Keratinocyte (primary cell): ENCODE results near the gene GGCX. TPM values are rescaled to one million over a fixed set of nuclear protein-coding genes. Genes with fewer than 3 reads are reported as not detected.

Source experiments
- DNase-seq: peaks from one replicate; pipeline ENCODE4 v3.0.0-alpha.2; 2011; ENCODE audit warnings: low read depth, missing footprints, low spot score
- FAIRE-seq: peaks from 2 replicates; lab custom pipeline; 2011; peaks lifted over from hg19 to GRCh38; lab: Jason Lieb, UNC
- H2AFZ ChIP-seq: 2 replicates; pipeline ENCODE4 v1.6.0; 2012; ENCODE audit warnings: low read length, control low read depth, inconsistent platforms; ENCODE audit not compliant: control insufficient read depth
- H3K27ac ChIP-seq: 2 replicates; pipeline ENCODE4 v1.5.1; 2011; ENCODE audit warnings: low read length; ENCODE audit not compliant: control insufficient read depth, insufficient read depth
- H3K27me3 ChIP-seq: 3 replicates; pipeline ENCODE4 v1.6.0; 2011; ENCODE audit warnings: low read length; ENCODE audit not compliant: control insufficient read depth, insufficient read depth; ENCODE audit errors: extremely low read depth
- H3K36me3 ChIP-seq, 2 experiments: 2 replicates in 1 of 2; 3 replicates in 1 of 2; pipeline ENCODE4 v1.5.1; 2011; ENCODE audit warnings: low read length in 2 of 2, mild to moderate bottlenecking in 1 of 2; ENCODE audit not compliant: control insufficient read depth in 2 of 2, insufficient read depth in 2 of 2; ENCODE audit errors: extremely low read depth in 1 of 2
- H3K4me1 ChIP-seq: 3 replicates; pipeline ENCODE4 v1.5.1; 2011; ENCODE audit warnings: low read length; ENCODE audit not compliant: control insufficient read depth, insufficient read depth; ENCODE audit errors: extremely low read depth
- H3K4me2 ChIP-seq: 3 replicates; pipeline ENCODE4 v1.6.0; 2011; ENCODE audit warnings: low read depth, low read length; ENCODE audit not compliant: control insufficient read depth, insufficient read depth; ENCODE audit errors: extremely low read depth
- H3K4me3 ChIP-seq, 3 experiments: fragments of 200-600 bp in 1 of 3; sonication (generic) in 1 of 3; 2 replicates in 2 of 3; 3 replicates in 1 of 3; pipeline ENCODE4 v1.5.1; 2011 to 2016; ENCODE audit warnings: low read length in 3 of 3, mild to moderate bottlenecking in 3 of 3, control low read depth in 2 of 3, inconsistent platforms in 1 of 3, low read depth in 1 of 3, mixed read lengths in 1 of 3, mixed run types in 1 of 3, moderate library complexity in 1 of 3; ENCODE audit not compliant: control insufficient read depth in 2 of 3, insufficient read depth in 2 of 3; ENCODE audit errors: extremely low read depth in 1 of 3
- H3K79me2 ChIP-seq: 2 replicates; pipeline ENCODE4 v1.6.0; 2012; ENCODE audit warnings: low read length; ENCODE audit not compliant: control insufficient read depth, insufficient read depth
- H3K9ac ChIP-seq: 3 replicates; pipeline ENCODE4 v1.6.0; 2011; ENCODE audit warnings: low read length; ENCODE audit not compliant: control insufficient read depth, insufficient read depth; ENCODE audit errors: extremely low read depth
- H3K9me1 ChIP-seq: 3 replicates; pipeline ENCODE4 v1.6.0; 2011; ENCODE audit warnings: low read length; ENCODE audit not compliant: control insufficient read depth, insufficient read depth; ENCODE audit errors: extremely low read depth
- H3K9me3 ChIP-seq: 2 replicates; pipeline ENCODE4 v1.5.1; 2012; ENCODE audit warnings: low read depth, low read length; ENCODE audit not compliant: control insufficient read depth
- H4K20me1 ChIP-seq: 3 replicates; pipeline ENCODE4 v1.6.0; 2011; ENCODE audit warnings: low read length; ENCODE audit not compliant: control insufficient read depth, insufficient read depth; ENCODE audit errors: extremely low read depth
- EZH2 ChIP-seq: IDR thresholded peaks from one replicate; pipeline ENCODE4 v1.6.1; 2012; ENCODE audit warnings: inconsistent platforms, mild to moderate bottlenecking, low read length, moderate library complexity
- dilution Hi-C: fragments of 300-500 bp; cut with MboI; formaldehyde crosslinking; loops from one replicate; pipeline ENCODE4 v1.7.0; 2020; ENCODE audit warnings: low sequenced_read_pairs; ENCODE audit not compliant: extremely low pct_ligation_motif_present
- polyA plus RNA-seq, 5 experiments: library from polyadenylated mRNA; depleted of rRNA in 3 of 5; stranded (reverse) in 3 of 5; stranded (forward) in 1 of 5; unstranded in 1 of 5; fragments of >200 nt; gene quantifications; 1 replicate in 1 of 5; 2 replicates in 3 of 5; 3 replicates in 1 of 5; pipeline versions ENCODE4 v1.2.1 to v1.2.3, GENCODE V29; 2011 to 2012; ENCODE audit warnings: missing spikeins in 2 of 5, low read depth in 1 of 5, low replicate concordance in 1 of 5
- TF ChIP-seq, protein P1 (sequence below), 3 experiments: IDR thresholded peaks in 1 of 3; conservative IDR thresholded peaks in 1 of 3; optimal IDR thresholded peaks in 1 of 3; 2 replicates in 2 of 3; 3 replicates in 1 of 3; pipeline versions ENCODE3 to v1.5.1; 2011; ENCODE audit warnings: low read length in 3 of 3, mild to moderate bottlenecking in 3 of 3, moderate library complexity in 2 of 3, control low read depth in 1 of 3, inconsistent platforms in 1 of 3; ENCODE audit not compliant: insufficient read depth in 2 of 3; ENCODE audit errors: extremely low read depth in 1 of 3

Gene GGCX
- polyA plus RNA-seq, 1 donor (not counting 4 experiments of a cell fraction or from before 2014, with no cell fraction given) = 34.3 TPM

DNA sequence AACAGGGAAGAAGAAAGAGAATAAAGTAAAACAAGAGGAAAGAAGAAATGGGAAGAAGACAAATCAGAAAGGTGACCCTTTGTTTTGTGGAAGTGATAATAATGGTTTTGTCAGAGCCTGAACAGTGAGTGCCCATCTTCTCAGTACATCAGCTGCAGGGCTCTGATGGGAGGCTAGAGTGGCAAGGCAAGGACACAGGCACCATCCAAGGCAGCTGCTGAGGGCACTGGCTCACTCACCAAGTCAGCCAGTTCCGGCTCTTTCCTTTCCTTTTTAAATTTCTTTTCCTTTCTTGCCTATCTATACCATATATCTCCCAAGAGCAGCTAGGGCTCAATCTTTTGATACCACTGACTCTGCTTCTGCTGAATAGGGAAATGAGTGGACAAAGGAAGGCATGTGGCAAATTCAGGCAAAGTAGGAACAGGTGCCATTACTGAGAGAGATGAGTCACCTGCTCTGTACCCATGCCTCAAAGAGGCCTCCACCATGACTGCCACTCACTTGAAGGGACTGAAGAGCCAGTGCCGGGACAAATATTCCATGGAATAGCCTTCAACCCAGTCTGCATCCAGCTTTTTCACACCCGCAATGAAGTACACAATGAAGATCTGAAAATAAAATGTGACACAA is 6.2 kb downstream of the GGCX start:
- dilution Hi-C loops = no loop called here
- no peak overlapping the region for H3K4me2 ChIP-seq
- H3K9ac ChIP-seq = no peak overlapping the region
- H3K27ac ChIP-seq = no peak overlapping the region
- H3K79me2 ChIP-seq = peaks cover 11% of the 10 kb centered on the region
- no peak overlapping the region for H3K4me3 ChIP-seq
- FAIRE-seq (no peak), DNase-seq (no peak)
- H3K4me1 ChIP-seq = no peaks in the 10 kb centered on the region
- H3K27me3 ChIP-seq = no peaks in the 10 kb centered on the region
- H3K9me3 ChIP-seq = no peaks in the 10 kb centered on the region
- no peak for TF ChIP-seq EZH2
- TF ChIP-seq, protein P1, sequence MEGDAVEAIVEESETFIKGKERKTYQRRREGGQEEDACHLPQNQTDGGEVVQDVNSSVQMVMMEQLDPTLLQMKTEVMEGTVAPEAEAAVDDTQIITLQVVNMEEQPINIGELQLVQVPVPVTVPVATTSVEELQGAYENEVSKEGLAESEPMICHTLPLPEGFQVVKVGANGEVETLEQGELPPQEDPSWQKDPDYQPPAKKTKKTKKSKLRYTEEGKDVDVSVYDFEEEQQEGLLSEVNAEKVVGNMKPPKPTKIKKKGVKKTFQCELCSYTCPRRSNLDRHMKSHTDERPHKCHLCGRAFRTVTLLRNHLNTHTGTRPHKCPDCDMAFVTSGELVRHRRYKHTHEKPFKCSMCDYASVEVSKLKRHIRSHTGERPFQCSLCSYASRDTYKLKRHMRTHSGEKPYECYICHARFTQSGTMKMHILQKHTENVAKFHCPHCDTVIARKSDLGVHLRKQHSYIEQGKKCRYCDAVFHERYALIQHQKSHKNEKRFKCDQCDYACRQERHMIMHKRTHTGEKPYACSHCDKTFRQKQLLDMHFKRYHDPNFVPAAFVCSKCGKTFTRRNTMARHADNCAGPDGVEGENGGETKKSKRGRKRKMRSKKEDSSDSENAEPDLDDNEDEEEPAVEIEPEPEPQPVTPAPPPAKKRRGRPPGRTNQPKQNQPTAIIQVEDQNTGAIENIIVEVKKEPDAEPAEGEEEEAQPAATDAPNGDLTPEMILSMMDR (optimal IDR thresholded peaks at IDR 0.05 in 1 of 3, IDR thresholded peaks at IDR 0.05 in 1 of 3, conservative IDR thresholded peaks at IDR 0.05 in 1 of 3; ENCODE audit: extremely low read depth in 1 of 3, insufficient read depth in 2 of 3, low read length in 3 of 3) = no peak
- H4K20me1 ChIP-seq = no peaks in the 10 kb centered on the region
- H3K9me1 ChIP-seq = no peaks in the 10 kb centered on the region
- H3K36me3 ChIP-seq = peaks cover 34 to 45% of the 10 kb centered on the region in 2 experiments
- H2AFZ ChIP-seq = no peak overlapping the region

DNA sequence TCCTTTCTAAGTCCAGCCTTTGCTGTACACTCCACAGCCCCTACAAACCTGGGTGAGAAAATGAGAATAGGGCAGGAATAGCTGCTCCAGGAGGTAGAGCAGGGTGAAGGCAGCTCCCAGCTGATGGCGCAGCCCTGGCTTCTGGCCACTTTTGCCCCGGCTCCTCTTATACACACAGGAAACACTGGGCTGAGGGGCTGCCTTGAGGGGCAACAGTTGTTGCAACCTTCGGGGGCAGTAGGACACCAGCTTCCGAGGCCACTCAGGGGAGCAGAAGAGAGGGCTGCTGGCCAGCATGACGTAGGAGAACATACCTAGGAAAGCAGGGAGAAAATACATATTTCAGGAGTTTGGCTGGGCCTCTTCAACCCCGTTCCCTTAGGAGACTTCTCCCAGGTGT is 8.1 kb downstream of the GGCX start:
- Histone ChIP-seq H3K4me3 (no peak overlapping the region), H3K9me3 (no peaks in the 10 kb centered on the region), H4K20me1 (no peaks in the 10 kb centered on the region), H3K79me2 (no peaks in the 10 kb centered on the region), H3K27me3 (no peaks in the 10 kb centered on the region), H3K4me2 (no peak overlapping the region), H3K9me1 (no peaks in the 10 kb centered on the region), H3K27ac (no peak overlapping the region), H3K9ac (no peak overlapping the region), H3K36me3 (peaks cover 28 to 43% of the 10 kb centered on the region in 2 experiments), H3K4me1 (no peaks in the 10 kb centered on the region), H2AFZ (no peak overlapping the region)
- FAIRE-seq = no peak
- no peak for DNase-seq
- no peak for TF ChIP-seq EZH2
- TF ChIP-seq, protein P1 (optimal IDR thresholded peaks at IDR 0.05 in 1 of 3, IDR thresholded peaks at IDR 0.05 in 1 of 3, conservative IDR thresholded peaks at IDR 0.05 in 1 of 3; ENCODE audit: extremely low read depth in 1 of 3, insufficient read depth in 2 of 3, low read length in 3 of 3) = no peak
- dilution Hi-C loops = no loop called here
